ENCODE data around the gene RIN2. TPM values are rescaled to one million over a fixed set of nuclear protein-coding genes. Genes with fewer than 3 reads are reported as not detected.

RIN2 gene
- total RNA-seq, 1 experiment from 2014 or later = 1.0 TPM

- Histone ChIP-seq H3K56ac (ENCODE audit: insufficient read length, low read depth, low read length) (no peak overlapping the region), H3K23me2 (ENCODE audit: insufficient read length, low read depth, low read length, poor library complexity, severe bottlenecking) (no peaks in the 10 kb centered on the region), H3T11ph (ENCODE audit: low read length) (no peak overlapping the region), H3K9ac (ENCODE audit: extremely low read depth, insufficient read length, low read length) (no peak overlapping the region), H3K14ac (ENCODE audit: insufficient read depth, low read length) (no peak overlapping the region), H2AK5ac (ENCODE audit: insufficient read length, low read length) (no peak overlapping the region), H2BK15ac (ENCODE audit: low read depth, low read length) (no peak overlapping the region), H4K20me1 (ENCODE audit: control insufficient read depth, insufficient read depth, insufficient read length) (no peaks in the 10 kb centered on the region), H3K27ac (ENCODE audit: insufficient read length, low read depth, low read length) (no peak overlapping the region), H2BK12ac (ENCODE audit: insufficient read length, low read depth, low read length) (no peak overlapping the region), H3K23ac (ENCODE audit: insufficient read length, low read depth, low read length) (no peak overlapping the region), H3K9me3 (ENCODE audit: control insufficient read depth, low read depth, low read length) (no peaks in the 10 kb centered on the region), H2BK5ac (ENCODE audit: insufficient read length, low read length) (no peak overlapping the region), H2AFZ (ENCODE audit: low read length) (no peak overlapping the region), H3K79me1 (ENCODE audit: insufficient read depth, low read depth, low read length, poor library complexity, severe bottlenecking) (no peaks in the 10 kb centered on the region), H4K8ac (replicated peaks; ENCODE audit: insufficient read length, low read depth, low read length) (peak overlapping the region; percentile 1), H3K27me3 (ENCODE audit: insufficient read depth, low read length) (no peaks in the 10 kb centered on the region), H2BK20ac (ENCODE audit: low read depth, low read length, poor library complexity, severe bottlenecking) (no peak overlapping the region), H2BK120ac (ENCODE audit: low read depth, low read length, poor library complexity, severe bottlenecking) (no peak overlapping the region), H3K4ac (ENCODE audit: low read depth, low read length) (no peak overlapping the region), H3K79me2 (ENCODE audit: insufficient read depth, low read length) (no peaks in the 10 kb centered on the region), H3K4me1 (ENCODE audit: insufficient read depth, low read length) (no peaks in the 10 kb centered on the region), H4K5ac (ENCODE audit: insufficient read length, low read depth, low read length) (no peak overlapping the region), H3K18ac (ENCODE audit: insufficient read length, low read depth, low read length) (no peak overlapping the region), H3K4me2 (ENCODE audit: insufficient read depth, insufficient read length, low read length) (no peak overlapping the region), H4K91ac (ENCODE audit: insufficient read length, low read depth, low read length) (no peak overlapping the region)
- peaks cover 0 to 2% (median under 1%) of the 10 kb centered on the region in 3 experiments; a peak in 1 of 7 replicates for H3K36me3 Mint-ChIP-seq (ENCODE audit: insufficient read depth in 1 of 3, low read depth in 3 of 3)
- H3K9me3 Mint-ChIP-seq = peaks cover 5 to 8% of the 10 kb centered on the region in 2 experiments; a peak in 4 of 5 replicates
- WGBS (ENCODE audit: extremely low coverage, insufficient read length, low lambda C conversion rate) = no CpG with 5 or more reads among the region's 11 CpGs
- DNase-seq = no peak
- H3K27ac Mint-ChIP-seq = no peak overlapping the region
- H3K27me3 Mint-ChIP-seq (ENCODE audit: low read depth) = peaks cover 7% of the 10 kb centered on the region
- H3K4me1 Mint-ChIP-seq = peaks cover 0 to 11% of the 10 kb centered on the region in 2 experiments; a peak in 2 of 4 replicates
- TF ChIP-seq CTCF (conservative IDR thresholded peaks at IDR 0.05) = no peak
- no peak overlapping the region for H3K4me3 Mint-ChIP-seq
Measured at GRCh38 chr20:19711126-19711525, 46.9 kb upstream of the RIN2 start.

Measured in H9 (cell line).